OCI-LY7 (cell line): Measurements from ENCODE around the gene GRK5. TPM values are rescaled to one million over a fixed set of nuclear protein-coding genes. Genes with fewer than 3 reads are reported as not detected.

ENCODE experiments used
- BruUV-seq: library from RNA; stranded (reverse); fragments of 400-500 nt; replicated peaks from 2 replicates; lab custom pipeline; 2021; lab: Mats Ljungman, UMichigan
- CTCF ChIA-PET: fragments of 300-600 bp; sonication (Branson Sonifier 250); formaldehyde crosslinking; loops from one replicate; lab custom pipeline; 2022; ENCODE audit warnings: antibody characterized with exemption; ENCODE audit not compliant: unreplicated experiment; lab: Charles Lee
- POLR2A ChIA-PET: fragments of 300-600 bp; sonication (Branson Sonifier 250); formaldehyde crosslinking; loops from one replicate; lab custom pipeline; 2022; ENCODE audit warnings: antibody characterized with exemption; lab: Charles Lee
- DNase-seq: peaks from one replicate; pipeline ENCODE4 v3.0.0-alpha.2; 2015; ENCODE audit warnings: low spot score
- H2AFZ ChIP-seq: fragments of 200-600 bp; sonication (generic), shearing (Covaris generic); 2 replicates; pipeline ENCODE4 v1.6.1; 2014; ENCODE audit warnings: mild to moderate bottlenecking, antibody characterized with exemption, low read length, moderate library complexity
- H3K27ac ChIP-seq: fragments of 200-600 bp; sonication (generic); 2 replicates; pipeline ENCODE4 v1.5.1; 2014; ENCODE audit warnings: mixed run types, low read depth, mild to moderate bottlenecking, moderate library complexity, low read length, inconsistent platforms; ENCODE audit not compliant: poor library complexity, severe bottlenecking
- H3K36me3 ChIP-seq: fragments of 200-600 bp; sonication (generic); 2 replicates; pipeline ENCODE4 v1.6.1; 2014; ENCODE audit warnings: mild to moderate bottlenecking, antibody characterized with exemption, low read length, moderate library complexity, mixed read lengths; ENCODE audit not compliant: insufficient read depth
- H3K4me1 ChIP-seq: fragments of 200-600 bp; sonication (generic); 2 replicates; pipeline ENCODE4 v1.5.1; 2014; ENCODE audit warnings: mild to moderate bottlenecking, low read length; ENCODE audit not compliant: insufficient read depth, poor library complexity, severe bottlenecking
- H3K4me2 ChIP-seq: fragments of 200-600 bp; sonication (generic); 2 replicates; pipeline ENCODE4 v1.6.1; 2014; ENCODE audit warnings: mild to moderate bottlenecking, low read length
- H3K4me3 ChIP-seq: fragments of 200-600 bp; sonication (generic); 2 replicates; pipeline ENCODE4 v1.5.1; 2014; ENCODE audit warnings: mild to moderate bottlenecking, low read depth, low read length; ENCODE audit not compliant: poor library complexity, severe bottlenecking
- H3K79me2 ChIP-seq: fragments of 200-600 bp; sonication (generic); 2 replicates; pipeline ENCODE4 v1.6.1; 2016; ENCODE audit warnings: low read depth, mild to moderate bottlenecking, low read length, moderate library complexity, mixed read lengths; ENCODE audit not compliant: insufficient read depth
- H3K9me2 ChIP-seq: fragments of 200-600 bp; sonication (generic); 2 replicates; pipeline ENCODE4 v1.6.1; 2016; ENCODE audit warnings: mild to moderate bottlenecking, low read length, mixed read lengths; ENCODE audit not compliant: insufficient read depth
- H3K9me3 ChIP-seq: fragments of 200-600 bp; sonication (generic); 2 replicates; pipeline ENCODE4 v1.6.1; 2014; ENCODE audit warnings: mild to moderate bottlenecking, mixed run types, low read length, mixed read lengths
- H4K20me1 ChIP-seq: fragments of 200-600 bp; sonication (generic); 2 replicates; pipeline ENCODE4 v1.6.1; 2014; ENCODE audit warnings: mild to moderate bottlenecking, antibody characterized with exemption, low read length, moderate library complexity, mixed read lengths; ENCODE audit not compliant: insufficient read depth
- EZH2phosphoT487 ChIP-seq: fragments of 200-600 bp; sonication (generic); IDR thresholded peaks from 2 replicates; pipeline ENCODE4 v1.6.1; 2018; ENCODE audit warnings: low read depth, borderline replicate concordance, mild to moderate bottlenecking, mixed run types, antibody characterized with exemption, low read length, moderate library complexity, mixed read lengths
- intact Hi-C: fragments of 100-400 bp; cut with micrococcal nuclease; formaldehyde crosslinking; loops from one replicate; pipeline ENCODE4 v1.10.0; 2022; ENCODE audit not compliant: unreplicated experiment
- total RNA-seq, 2 experiments: library from RNA; depleted of rRNA in 1 of 2; stranded (reverse); fragments of >200 nt in 1 of 2; shearing (Covaris generic) in 1 of 2; gene quantifications; 2 replicates each; pipeline ENCODE4 v1.2.3, GENCODE V29; 2014 to 2022
- TF ChIP-seq, protein P1 (sequence below): fragments of 200-600 bp; sonication (generic); conservative IDR thresholded peaks from 2 replicates; pipeline ENCODE4 v1.5.1; 2014; ENCODE audit warnings: mild to moderate bottlenecking, antibody characterized with exemption, low read length, moderate library complexity, mixed read lengths

GRK5 gene
- total RNA-seq, 2 experiments from 2014 or later = 4.7 to 10.2 TPM

DNA sequence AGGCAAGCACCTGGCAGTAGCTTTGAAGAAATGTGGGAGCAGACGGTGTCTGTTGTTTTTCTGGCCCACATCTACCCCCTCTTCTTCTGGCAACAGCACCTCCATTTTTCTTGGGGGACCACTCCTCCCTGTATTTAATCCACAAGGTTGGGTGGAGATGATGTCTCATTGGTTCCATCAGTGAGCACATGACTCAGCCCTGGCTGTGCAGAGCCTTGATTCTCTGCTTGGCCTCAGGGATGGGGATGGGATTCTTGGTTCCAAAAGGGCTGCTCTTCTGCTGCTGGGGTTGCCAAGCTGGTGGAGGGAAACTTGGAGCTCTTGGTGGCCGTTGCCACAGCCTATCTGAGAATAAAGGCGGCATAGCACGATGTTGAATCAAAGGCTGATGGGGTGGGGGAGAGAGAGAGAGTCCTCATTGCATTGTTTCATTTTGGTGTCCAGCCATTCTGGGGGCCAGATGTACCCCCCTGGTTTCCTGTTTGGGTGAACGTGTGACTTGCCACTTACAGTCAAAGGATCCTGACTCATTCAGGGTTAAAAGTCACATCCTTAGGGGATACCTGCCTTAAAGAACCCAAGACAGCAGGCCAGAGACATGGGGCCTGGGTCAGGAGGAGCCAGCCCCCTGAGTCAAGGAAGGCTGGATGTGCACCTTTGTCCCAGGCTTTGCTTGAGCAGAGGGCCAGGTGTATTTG lies 25.9 kb downstream of the GRK5 start:
- no peak overlapping the region for H3K27ac ChIP-seq
- H3K9me3 ChIP-seq = peaks cover 17% of the 10 kb centered on the region; the same call in 1 of the 2 replicates
- H3K4me1 ChIP-seq = peaks cover 12% of the 10 kb centered on the region
- H2AFZ ChIP-seq = no peak overlapping the region
- H3K79me2 ChIP-seq = no peaks in the 10 kb centered on the region
- no TSS peak for BruUV-seq
- no peak for TF ChIP-seq EZH2phosphoT487
- TF ChIP-seq, protein P1, sequence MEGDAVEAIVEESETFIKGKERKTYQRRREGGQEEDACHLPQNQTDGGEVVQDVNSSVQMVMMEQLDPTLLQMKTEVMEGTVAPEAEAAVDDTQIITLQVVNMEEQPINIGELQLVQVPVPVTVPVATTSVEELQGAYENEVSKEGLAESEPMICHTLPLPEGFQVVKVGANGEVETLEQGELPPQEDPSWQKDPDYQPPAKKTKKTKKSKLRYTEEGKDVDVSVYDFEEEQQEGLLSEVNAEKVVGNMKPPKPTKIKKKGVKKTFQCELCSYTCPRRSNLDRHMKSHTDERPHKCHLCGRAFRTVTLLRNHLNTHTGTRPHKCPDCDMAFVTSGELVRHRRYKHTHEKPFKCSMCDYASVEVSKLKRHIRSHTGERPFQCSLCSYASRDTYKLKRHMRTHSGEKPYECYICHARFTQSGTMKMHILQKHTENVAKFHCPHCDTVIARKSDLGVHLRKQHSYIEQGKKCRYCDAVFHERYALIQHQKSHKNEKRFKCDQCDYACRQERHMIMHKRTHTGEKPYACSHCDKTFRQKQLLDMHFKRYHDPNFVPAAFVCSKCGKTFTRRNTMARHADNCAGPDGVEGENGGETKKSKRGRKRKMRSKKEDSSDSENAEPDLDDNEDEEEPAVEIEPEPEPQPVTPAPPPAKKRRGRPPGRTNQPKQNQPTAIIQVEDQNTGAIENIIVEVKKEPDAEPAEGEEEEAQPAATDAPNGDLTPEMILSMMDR = no peak
- no peak overlapping the region for H3K4me2 ChIP-seq
- ChIA-PET CTCF (no interaction called here), POLR2A (no interaction called here)
- H4K20me1 ChIP-seq = no peaks in the 10 kb centered on the region
- H3K4me3 ChIP-seq = no peak overlapping the region
- H3K9me2 ChIP-seq = no peaks in the 10 kb centered on the region
- intact Hi-C loops = no loop called here
- no peak for DNase-seq
- H3K36me3 ChIP-seq = no peaks in the 10 kb centered on the region

DNA sequence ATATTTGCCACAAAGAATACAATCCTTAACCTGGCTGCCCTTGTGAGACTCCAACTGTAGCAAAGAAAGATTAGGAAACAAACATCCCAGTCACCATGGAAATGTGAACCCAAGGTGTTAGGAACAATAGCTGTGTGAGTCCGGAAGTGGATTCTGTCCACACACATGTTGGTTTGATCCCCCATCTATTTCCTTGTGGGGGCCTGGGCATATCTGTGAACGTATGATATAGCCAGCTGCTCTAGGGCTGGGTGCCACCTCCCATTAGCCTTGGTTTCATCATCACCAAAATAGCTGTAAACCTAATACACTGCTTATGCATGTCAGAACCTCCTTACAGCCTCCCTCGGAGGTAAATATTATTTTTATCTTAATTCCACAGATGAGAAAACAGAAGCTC lies 26.4 kb downstream of the GRK5 start:
- Histone ChIP-seq H3K27ac (no peak overlapping the region), H3K4me3 (no peak overlapping the region), H3K9me3 (peaks cover 17% of the 10 kb centered on the region; the same call in 1 of the 2 replicates), H2AFZ (no peak overlapping the region), H3K4me2 (no peak overlapping the region), H3K9me2 (no peaks in the 10 kb centered on the region), H3K36me3 (no peaks in the 10 kb centered on the region), H3K4me1 (peaks cover 12% of the 10 kb centered on the region), H3K79me2 (no peaks in the 10 kb centered on the region), H4K20me1 (no peaks in the 10 kb centered on the region)
- TF ChIP-seq, protein P1 = no peak
- TF ChIP-seq EZH2phosphoT487 = no peak
- DNase-seq = no peak
- no TSS peak for BruUV-seq
- ChIA-PET CTCF (no interaction called here), POLR2A (no interaction called here)
- intact Hi-C loops = no loop called here

DNA sequence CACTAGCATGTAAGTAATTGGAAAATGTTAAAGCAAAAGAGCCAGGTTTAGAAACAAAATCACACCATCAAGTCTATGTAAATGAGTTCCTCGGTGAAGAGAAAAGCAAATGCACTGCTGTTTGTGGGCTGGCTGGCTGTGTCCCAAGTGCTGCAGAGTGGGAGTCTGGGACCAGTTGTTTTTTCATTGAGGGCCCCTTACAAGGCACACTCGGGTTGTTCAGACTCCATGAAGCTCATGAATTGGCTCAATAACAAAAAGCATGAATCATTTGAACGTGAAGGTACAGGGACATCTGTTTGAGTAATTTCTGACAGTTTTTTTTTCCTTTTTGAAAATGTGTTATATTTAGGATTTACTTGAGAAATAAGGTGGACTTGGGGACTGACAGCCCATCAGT lies 28.0 kb downstream of the GRK5 start:
- Histone ChIP-seq H3K79me2 (no peaks in the 10 kb centered on the region), H3K4me2 (no peak overlapping the region), H3K27ac (no peak overlapping the region), H3K4me1 (peaks cover 12% of the 10 kb centered on the region), H3K9me2 (no peaks in the 10 kb centered on the region), H3K4me3 (no peak overlapping the region), H4K20me1 (no peaks in the 10 kb centered on the region), H3K9me3 (peaks cover 17% of the 10 kb centered on the region; the same call in 1 of the 2 replicates), H3K36me3 (no peaks in the 10 kb centered on the region), H2AFZ (no peak overlapping the region)
- ChIA-PET CTCF (interaction anchor here (1.1 kb wide), 1 partner anchor 17 kb away, joined by 3 read pairs; no protein-coding TSS in a partner anchor), POLR2A (no interaction called here)
- DNase-seq = no peak
- TF ChIP-seq, protein P1 = no peak
- TF ChIP-seq EZH2phosphoT487 = no peak
- intact Hi-C loops = no loop called here
- no TSS peak for BruUV-seq
